NCI-H187 (cell line): ENCODE data around the gene MYRF.

Experiments
- DNase-seq, 2 experiments: peaks; one replicate each; lab custom pipeline; 2025; lab: John Stamatoyannopoulos, UW

Gene MYRF

DNA sequence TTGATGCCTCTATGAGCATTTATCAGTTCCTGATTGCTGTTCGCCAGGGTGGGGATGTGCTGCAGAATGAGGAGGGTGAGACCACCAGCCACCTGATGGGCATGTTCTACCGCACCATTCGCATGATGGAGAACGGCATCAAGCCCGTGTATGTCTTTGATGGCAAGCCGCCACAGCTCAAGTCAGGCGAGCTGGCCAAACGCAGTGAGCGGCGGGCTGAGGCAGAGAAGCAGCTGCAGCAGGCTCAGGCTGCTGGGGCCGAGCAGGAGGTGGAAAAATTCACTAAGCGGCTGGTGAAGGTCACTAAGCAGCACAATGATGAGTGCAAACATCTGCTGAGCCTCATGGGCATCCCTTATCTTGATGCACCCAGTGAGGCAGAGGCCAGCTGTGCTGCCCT lies 43.0 kb downstream of the MYRF start:
- DNase-seq, result no peak

DNA sequence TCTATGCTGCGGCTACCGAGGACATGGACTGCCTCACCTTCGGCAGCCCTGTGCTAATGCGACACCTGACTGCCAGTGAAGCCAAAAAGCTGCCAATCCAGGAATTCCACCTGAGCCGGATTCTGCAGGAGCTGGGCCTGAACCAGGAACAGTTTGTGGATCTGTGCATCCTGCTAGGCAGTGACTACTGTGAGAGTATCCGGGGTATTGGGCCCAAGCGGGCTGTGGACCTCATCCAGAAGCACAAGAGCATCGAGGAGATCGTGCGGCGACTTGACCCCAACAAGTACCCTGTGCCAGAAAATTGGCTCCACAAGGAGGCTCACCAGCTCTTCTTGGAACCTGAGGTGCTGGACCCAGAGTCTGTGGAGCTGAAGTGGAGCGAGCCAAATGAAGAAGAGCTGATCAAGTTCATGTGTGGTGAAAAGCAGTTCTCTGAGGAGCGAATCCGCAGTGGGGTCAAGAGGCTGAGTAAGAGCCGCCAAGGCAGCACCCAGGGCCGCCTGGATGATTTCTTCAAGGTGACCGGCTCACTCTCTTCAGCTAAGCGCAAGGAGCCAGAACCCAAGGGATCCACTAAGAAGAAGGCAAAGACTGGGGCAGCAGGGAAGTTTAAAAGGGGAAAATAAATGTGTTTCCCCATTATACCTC lies 43.6 kb downstream of the MYRF start:
- DNase-seq, result no peak

DNA sequence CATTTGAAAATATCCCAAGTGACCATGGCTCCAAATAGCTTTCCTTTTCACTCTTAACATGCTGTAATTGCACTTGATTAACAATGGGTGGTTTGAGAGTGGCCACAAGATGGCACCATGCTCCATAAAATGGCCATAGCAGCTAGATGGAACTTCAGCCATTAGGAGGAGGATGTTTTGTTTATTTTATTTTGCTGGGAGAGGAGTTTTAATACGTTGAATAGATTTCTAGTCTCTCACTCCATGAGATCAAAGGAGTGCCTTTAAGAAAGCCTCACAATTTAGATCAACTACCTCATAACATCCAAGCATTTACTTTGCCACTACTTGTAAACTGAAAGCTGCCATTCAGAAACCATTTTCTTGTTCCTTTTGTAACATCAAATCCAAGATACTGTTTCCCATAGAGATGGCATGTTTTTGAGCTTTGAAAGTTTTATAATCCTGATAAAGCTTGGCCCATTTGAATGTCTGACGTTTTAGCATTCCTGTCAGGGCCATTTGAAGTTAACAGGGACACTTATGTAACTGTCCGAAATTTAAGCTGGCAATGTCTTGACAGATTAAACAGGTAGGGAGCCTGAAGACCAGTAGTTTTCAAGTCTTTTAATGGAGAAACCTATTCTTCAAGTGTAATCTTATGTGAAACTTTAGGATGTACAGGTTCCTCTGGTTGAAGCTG lies 45.0 kb downstream of the MYRF start:
- peak; percentile 25 to 27 for DNase-seq

DNA sequence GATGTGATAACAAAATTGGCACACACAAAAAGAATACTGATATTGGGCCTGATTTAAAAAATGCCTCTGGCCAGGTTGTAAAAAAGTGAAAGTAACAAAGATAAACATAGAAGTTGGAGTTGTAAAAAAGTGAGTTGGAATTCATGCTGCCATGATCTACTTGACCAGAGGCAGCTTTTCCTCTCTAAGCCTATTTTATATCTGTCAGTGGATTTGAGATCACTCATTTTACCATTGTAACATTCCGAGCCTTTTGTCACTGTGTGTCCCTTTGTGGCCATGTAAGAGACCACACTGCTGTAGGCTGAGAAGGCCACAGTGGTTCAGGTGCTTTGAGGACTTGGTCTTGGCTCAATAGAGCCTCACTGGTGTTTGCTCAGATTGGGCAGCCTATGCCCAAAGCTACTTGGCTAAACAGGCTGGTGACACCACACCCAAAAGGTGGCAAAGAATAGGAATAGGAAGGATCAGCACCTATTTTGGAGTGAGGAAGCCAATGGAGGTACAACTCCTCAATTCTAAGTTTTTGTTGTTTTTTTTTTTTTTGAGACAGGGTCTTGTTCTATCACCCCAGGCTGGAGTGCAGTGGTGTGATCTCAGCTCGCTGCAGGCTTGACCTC lies 47.3 kb downstream of the MYRF start:
- DNase-seq, result no peak

DNA sequence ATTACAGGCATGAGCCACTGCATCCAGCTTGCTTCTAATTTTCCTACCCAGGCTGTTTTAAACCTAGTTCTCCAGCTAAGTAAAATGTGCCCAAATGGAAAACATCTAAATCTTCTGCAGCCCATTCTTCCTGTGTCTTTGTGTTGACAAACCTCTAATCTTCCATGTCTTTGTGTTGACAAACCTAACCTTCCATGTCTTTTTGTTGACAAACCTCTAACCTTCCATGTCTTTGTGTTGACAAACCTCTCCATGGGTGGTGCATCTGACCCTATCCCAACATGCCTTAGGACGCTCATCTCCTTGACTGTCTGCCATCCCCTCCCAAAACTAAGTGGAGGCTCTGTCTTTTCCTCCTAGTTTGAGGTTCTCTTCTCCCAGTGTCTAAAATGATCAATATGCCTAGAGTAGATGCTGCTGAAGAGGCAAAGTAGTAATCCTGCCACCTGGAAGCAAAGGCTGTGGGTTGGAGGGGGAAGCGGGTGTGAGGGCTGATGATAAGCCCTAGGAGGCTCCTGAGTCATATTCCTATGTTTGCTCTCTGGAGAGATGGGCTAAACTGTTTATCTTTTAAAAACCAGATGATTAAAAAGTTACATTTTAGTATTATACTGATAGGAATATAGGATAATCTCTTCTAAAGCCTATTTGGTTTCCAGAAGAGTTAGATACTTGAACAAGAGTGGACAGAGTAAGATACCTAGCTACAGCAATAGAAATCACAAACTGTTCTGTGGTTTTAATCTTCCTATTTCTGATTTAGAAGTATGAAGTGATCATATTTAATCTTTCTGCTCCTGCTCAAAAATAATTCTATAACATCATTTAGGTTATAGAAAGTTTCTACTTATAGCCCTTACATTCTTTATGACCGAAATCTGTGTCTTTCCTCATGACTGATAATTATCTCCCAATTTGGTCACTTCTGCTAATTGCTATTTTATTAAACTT lies 48.2 kb downstream of the MYRF start:
- no peak for DNase-seq

DNA sequence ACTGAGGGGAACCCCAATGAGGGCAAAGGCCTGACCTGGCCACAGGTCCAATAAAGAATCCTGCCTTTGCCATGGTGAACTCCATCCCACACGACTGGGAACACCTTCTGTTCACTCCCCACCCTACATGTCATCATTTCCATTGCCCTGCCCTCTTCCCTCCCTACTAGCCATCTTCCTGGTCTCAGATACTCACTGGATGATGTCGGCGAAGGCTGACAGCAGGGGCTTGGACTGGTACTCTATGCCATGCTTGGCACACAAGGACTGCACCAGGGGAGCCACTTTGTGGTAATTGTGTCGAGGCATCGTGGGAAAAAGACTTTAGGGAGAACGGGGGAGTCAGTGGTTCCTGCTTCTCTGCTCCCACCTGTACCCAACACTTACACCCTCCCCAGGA lies 50.2 kb downstream of the MYRF start:
- DNase-seq, result no peak

DNA sequence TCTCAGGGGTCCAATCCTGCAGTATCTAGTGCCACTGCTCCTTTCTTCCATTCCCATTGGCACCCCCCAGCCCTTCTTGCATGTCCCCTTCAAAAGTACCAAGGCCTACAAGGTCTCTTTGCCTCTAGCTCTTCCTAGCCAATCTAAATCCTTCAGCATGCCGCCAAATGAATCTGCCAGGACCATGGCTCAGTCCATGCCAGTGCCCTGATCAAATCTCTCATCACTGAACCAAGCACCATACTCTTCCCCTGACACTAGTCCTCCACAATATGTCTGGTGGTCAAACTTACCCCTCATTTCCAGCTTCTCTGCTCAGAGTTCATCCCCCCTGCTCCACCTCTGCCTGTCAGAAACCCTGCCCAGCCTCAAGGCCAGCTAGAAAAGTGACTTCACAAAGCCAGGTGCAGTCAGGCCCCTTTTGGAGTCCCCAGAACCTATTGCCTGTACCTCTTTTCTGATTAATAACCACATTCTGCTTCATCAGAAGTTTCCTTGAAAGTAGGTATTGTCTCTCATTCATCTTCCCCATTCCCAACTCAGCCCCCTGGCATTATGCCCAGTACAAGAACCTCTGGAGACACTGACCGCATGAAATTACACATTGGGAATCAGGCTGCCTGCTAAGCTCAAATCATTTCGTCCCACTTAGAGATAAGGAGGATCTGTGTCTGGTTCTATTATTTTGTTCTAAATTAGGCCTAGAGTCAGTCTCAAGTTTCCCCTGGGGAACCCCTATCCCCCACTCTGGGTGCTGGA lies 51.6 kb downstream of the MYRF start:
- DNase-seq, result no peak

DNA sequence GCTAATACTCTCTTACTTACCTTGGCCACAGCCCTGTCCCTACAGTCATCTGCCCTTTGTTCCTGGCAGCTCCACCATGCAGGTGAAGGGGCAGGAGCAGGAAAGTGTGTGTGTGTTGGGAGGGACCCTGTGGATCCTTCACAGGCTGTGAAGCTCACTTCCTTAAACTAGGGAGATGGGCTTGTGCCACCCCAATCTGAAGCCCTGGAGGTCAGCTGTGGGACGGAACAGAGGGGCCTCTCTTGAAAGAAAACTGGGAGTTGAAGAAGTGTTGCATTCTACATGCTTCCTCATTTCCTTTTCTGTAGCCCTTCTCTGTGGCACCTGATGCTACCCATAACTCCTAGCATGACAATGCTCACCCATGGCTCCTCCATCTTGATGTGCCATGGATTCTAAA lies 52.7 kb downstream of the MYRF start:
- DNase-seq, result no peak

DNA sequence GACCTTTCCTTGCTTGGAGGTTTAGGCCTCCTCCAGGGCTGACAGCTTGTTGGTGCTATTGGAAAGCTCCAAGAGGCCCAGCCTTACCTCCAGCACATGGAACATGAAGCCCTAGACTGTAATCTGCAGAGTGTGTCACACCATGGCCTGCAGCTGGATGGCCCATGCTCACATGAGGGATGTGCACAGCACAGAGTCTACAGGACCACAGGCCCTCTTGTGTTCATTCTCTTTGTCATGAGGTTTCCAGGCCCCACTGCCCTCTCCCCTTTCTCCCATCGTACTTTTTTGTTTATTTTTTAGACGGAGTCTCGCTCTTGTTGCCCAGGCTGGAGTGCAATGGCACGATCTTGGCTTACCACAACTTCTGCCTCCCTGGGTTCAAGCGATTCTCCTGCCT lies 54.3 kb downstream of the MYRF start:
- no peak for DNase-seq

DNA sequence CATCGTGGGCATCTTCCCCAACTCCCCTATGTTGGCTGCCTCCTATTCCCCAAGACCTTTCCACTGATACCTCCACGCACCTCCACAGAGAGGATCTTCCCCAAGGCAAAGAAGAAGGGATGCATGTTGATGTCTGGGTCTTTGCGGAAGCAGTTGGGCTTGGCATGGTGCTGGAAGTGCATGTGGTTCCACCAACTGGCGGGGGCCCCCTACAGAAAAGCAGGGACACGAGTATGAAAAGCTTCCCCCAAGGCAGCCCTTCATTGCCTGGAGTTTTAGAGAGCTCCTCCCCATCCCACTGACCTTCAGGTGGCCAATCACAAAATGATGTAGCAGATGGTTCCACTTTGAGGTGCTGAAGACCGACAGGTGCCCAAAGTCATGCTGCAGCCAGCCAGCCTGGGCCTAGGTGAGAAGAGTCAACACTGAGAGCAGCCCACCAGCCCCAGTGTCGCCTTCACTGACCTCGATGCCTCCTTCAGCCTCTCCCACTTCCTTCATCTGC lies 58.3 kb downstream of the MYRF start:
- DNase-seq, result no peak

DNA sequence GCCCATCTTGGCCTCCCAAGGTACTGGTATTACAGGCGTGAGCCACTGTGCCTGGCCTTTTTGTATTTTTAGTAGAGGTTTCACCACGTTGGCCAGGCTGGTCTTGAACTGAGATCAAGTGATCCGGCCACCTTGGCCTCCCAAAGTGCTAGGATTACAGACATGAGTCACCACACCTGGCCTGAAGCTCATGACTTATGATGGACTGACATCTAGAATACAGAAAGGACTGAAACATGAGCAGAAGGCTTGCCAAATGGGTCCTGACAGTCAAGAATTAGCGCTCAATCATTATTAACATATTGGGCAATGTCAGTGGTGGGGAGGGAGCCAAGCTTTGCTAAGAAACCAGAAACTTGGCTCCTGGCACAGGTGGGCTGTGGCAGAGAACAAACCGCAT lies 59.4 kb downstream of the MYRF start:
- no peak for DNase-seq

DNA sequence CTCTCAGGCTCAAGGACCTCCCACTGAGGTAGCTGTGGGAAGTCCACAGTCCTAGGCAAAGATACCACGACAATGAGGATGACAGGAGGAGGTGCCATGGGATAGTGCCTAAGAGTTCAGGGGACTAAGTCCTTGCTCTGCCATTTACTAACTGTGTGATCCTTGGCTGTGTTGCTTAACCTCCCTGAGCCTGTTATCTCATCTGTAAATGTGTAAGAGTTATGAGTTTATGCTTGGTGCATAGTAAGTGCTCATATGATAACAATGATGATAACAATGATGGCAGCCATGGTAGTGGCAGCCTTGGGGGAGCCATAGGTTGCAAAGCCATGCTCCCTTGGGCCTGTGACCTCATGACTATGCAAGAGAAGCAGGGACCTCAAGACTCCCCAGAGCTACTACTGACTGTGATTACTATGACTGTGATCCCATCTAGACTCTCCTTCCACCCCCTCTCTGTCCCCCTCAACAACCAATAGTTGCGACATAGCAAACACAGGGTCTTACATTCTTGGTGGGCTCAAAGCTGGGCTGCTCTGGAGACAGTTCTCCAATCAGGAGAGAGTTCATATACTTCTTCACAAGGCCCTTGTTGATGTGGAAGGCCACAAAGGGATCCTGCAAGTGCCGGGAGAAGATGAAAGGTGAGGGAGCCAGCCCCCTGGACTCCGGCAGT lies 60.4 kb downstream of the MYRF start:
- DNase-seq, result no peak

DNA sequence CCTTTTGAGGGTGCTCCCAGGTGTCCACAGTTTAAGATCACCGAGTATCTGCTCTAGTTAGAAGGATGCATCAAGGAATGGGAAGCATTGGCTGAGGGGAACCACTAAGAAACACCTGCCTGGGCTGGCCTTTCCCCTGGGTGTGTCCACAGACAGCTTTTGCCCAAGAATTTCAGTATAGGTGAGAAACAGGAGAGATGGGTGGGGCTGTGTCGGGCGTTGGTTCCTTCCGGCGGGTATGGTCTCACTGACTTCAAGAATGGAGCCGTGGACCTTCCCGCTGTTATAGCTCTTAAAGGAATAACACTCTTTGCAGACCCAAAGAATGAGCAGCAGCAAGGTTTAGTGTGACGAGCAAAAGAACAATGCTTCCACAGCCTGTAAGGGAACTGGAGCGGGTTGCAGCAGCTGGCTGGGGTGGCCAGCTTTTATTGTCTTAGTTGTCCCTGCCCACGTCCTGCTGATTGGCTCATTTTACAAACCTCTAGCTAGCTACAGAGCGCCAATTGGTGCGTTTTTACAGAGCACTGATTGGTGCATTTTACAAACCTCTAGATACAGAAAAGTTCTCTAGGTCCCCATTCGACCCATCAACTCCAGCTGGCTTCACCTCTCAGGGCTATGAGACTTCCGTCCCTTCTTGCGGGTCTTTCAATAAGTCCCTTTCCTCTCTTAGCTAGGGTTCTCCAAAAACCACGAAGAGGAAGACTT lies 62.0 kb downstream of the MYRF start:
- DNase-seq, result no peak

DNA sequence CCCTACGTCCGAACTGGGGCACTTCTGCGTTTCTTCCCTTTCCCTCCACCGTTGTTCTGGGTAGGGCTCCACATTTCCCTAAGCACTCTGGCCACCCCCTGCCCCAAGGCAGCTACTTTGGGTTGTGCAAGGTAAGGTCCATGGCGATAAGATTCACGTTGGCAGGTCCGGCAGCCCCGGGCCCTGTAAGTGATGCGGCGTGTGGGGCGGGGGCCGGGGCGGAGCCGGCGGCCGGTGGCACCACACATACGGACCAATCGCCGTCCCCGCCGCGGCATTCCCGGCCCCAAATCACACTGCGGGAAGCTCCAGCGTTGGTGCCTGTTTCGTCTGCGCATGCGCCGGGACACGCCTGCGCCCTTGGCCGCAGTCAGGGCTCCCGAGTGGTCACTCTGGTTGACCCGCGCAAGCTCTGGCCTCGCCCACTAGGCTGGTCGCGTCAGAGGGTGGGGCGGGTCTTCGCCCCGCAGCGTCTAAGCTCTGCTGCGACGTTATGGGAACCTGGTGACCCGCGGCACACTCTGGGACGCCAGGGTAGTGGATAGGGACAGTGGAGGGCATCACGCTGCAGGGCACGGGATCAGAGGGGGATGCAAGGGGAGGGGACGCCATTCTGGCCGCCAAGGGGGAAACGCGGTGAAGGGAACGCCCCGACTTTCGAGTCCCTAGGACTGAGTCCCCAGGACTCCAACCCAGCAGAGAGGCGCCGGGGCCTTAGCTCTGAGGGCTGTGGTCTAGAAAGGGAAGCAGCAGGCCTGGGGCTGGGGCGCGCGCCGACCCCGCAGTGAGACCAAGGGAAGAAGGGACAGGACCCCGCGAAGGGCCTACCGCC lies 62.7 kb downstream of the MYRF start:
- DNase-seq, result peak; percentile 56 to 58

DNA sequence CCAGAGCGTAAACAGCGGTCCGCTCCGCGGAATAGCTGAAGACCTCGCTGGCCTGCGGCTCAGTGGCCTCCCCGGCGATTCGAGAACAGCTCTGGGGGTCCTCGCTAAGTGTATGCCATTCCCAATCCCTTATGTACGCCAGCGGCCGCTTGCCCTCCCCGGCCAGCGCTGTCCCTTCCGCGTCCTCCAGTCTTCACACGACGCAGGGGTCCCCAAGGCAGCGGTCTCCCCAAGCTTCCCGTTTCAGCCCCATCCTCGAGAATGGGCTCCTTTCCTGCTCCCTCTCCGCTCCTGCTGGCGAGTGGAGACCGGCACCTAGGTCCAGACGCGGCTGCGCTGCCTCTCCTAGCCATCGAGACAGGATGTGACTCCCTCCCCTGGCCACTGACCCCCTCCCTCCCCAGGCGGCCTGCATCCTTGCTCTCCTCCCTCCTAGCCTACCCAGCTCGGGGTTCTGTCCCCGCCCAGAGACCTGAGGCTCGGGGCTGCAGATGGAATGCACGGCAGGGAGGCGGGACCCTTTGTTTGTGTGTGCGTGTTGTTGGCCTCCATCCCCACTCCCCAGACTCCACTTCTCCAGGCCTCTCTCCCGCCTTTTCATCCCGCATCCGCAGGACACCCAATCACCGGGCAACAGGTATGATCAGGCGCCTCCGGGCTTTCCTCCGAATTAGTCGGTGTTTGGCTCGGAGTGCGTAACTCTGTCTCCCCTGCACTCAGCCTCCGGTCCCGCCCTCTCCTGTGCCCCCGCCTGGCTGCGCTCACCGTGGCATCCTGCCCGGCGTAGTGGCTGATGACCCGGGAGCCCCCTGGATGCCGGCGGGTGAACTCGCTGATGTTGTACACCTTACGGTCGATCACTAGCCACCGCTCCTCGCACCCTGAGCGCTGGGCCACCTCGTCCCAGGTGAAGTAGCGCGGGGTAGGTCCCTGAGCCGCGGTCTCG lies 63.6 kb downstream of the MYRF start:
- peak in 1 of 2 experiments; percentile 40 for DNase-seq

DNA sequence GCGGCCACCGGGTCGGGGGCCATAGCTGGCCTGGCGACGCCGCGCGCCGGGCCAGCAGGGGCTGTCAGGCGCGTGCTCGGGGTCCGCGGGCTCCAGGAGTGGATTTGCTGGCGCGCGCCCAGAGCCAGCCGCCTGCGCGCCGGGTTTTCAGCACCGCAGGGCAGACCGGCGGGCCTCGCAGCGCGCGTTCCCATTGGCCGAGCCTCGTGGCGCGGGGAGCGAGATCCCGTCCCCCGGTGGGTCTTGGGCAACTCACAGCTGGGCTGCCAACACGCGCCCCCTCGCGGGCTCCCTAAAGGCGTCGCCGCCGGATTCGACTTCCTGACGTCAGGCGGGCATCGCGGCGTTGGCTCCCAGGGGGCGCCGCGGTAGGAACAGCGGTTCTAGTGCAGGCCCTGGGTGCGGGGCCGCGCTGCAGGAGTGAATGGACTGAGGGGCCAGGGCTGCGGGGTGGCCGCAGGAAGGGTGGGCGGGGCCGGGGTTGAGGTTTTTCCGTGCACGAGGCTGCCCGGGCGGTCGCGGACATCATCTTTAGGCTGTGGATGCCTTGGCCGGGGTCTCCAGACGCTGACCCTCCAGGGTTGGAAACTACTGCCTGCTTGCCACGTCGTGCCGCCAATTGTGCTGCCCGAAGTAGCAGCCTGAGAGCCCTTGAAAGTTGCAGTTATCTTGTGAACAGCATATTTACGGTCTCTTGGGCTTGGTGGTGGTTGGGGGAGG lies 64.5 kb downstream of the MYRF start, which contains the start of gene FADS1:
FADS1 (minus strand) TSS at position 268 of the 720 bp plus-strand sequence; CDS start at position 194, 74 bp downstream.
- DNase-seq, result peak; percentile 62 to 93

DNA sequence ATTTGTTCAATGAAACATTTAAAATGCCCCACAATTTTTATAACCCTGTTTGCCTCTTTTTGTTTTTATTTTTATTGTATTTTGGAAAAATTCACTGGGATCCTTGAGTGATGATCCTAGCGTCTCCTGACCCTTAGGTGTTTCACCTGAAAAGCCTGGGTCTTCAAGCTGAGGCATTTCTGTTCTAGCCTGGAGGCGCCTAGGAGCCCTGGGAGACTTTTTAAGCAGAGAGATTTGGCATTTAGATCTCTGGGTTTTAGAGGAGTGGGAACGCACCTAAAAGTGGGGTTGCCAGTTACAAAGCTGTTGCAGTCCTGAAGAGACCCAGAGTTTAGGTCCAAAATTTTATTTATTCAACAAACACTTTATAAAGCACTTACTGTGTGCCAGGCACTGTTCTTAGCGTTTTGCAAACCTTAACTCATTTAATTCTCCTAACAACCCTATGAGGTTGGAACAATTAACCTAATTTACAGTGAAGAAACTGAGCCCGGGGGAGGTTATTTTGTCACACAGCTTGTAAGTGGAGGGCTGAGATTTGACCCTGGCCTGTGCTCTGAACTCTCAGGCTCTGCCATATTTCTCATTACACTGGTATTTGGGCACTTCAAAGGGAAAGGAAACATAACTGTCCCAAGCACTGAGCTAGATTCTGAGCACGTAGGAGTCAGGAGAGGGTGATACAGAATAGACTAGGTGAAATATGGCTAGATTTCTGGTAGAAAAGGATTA lies 65.2 kb downstream of the MYRF start:
- no peak for DNase-seq
